Measurements from ENCODE around the gene CARD8.

Gene CARD8

DNA sequence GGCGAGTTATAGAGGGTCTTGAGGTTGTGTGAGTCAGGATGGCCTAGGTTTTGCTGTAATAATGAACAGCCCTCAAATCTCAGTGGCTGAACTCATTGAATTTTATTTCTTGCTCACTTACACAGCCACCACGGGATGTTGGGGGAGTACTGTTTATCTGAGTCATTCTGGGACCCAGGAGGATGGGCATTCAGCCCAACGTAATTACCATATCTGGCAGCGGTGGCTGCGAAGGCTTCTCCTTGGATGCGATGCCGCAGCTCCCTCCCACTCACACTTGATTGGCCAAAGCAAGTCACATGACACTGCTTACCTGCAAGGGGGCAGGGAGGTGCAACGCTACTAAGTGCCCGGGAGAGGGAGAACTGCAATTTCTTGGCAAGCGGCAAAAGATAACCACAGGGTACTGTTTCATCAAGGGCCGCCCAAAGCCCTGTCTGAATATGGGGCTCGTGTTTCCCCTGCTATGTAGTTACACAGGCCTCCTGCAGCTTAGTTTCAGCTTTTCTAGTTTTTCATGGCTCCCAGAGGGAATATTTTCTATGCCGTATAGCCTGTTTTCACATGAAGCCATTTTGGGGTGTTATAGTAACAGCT, 65.3 kb downstream of the CARD8 start:
- peak; percentile 35 for DNase-seq
- in situ Hi-C loops (cut with HindIII; ENCODE audit: low pct_ligation_motif_present, low pct_unique_long_range_greater_than_20kb, low sequenced_read_pairs), result no loop called here

DNA sequence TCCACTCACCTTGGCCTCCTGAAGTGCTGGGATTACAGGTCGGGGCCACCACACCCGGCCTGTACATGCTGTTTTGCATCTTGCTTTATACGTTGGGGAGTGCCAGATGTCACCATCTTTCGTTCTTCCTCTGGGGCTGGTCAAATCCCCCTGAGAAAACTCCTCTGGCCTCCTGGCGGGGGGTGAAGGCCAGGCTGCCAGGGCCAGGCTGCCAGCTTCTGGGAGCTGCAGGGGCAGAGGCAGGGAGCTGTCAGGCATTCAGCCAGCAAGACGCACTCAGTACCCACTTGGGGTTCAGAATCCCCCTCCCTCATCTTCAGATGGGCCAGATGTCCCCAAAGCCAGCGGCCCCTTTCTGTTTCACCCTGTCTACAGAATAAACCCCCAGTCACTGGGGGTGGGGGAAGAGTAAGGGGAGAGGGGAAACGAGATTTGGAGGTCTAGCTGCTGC, 69.1 kb downstream of the CARD8 start:
- no peak for DNase-seq
- in situ Hi-C loops (cut with HindIII; ENCODE audit: low pct_ligation_motif_present, low pct_unique_long_range_greater_than_20kb, low sequenced_read_pairs), result no loop called here

- in situ Hi-C loops (cut with HindIII; ENCODE audit: low pct_ligation_motif_present, low pct_unique_long_range_greater_than_20kb, low sequenced_read_pairs), result no loop called here
- no peak for DNase-seq
Observed at GRCh38 chr19:48186015-48186414, 69.7 kb downstream of the CARD8 start.

- in situ Hi-C loops (cut with HindIII; ENCODE audit: low pct_ligation_motif_present, low pct_unique_long_range_greater_than_20kb, low sequenced_read_pairs), result no loop called here
- DNase-seq, result no peak
Observed at GRCh38 chr19:48183356-48183755, 72.4 kb downstream of the CARD8 start.

GRCh38 chr19:48182434-48182833, 73.3 kb downstream of the CARD8 start:
- in situ Hi-C loops (cut with HindIII; ENCODE audit: low pct_ligation_motif_present, low pct_unique_long_range_greater_than_20kb, low sequenced_read_pairs), result no loop called here
- no peak for DNase-seq

DNA sequence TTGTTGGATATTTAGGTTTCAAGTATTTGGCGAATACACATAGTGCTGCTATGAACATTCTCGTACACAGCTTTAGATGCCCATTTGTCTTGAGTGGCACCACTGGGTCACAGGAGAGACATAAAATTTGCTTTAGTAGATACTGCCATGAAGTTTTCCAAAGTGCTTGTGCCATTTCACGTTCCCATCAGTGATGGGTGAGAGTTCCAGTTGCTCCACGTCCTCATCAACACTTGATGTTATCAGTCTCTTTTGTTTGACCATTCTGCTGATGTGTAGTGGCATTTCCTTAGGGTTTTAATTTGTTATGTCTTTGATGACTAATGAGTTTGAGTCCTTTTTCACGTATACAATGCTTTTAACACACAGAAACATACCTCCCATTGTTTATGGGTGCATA, 74.2 kb downstream of the CARD8 start:
- in situ Hi-C loops (cut with HindIII; ENCODE audit: low pct_ligation_motif_present, low pct_unique_long_range_greater_than_20kb, low sequenced_read_pairs), result no loop called here
- DNase-seq, result no peak

- no peak for DNase-seq
Observed at GRCh38 chr19:48176226-48176625, 79.5 kb downstream of the CARD8 start.

DNA sequence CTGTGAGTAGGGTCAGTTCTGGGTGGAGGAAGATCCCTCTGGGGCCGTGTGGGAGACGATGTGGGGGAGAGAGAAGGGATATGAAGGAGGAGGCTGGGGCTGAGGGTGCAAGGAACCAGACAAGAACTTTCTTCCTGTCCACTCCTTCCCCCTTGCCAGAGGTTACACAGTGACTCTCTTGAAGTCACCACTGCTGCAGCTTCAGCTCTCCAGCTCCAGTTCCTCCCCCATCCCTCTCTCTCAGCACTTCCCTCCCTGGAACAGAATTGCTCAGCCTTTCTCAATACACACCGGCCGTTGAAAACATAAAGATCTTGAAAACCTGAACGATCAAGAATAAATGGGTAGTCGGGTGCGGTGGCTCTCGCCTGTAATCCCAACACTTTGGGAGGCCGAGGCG, 80.1 kb downstream of the CARD8 start:
- in situ Hi-C loops (cut with HindIII; ENCODE audit: low pct_ligation_motif_present, low pct_unique_long_range_greater_than_20kb, low sequenced_read_pairs), result no loop called here
- no peak for DNase-seq

More at GRCh38 chr19:48176226-48176625, 79.5 kb downstream of the CARD8 start:
- in situ Hi-C loops (cut with HindIII; ENCODE audit: low pct_ligation_motif_present, low pct_unique_long_range_greater_than_20kb, low sequenced_read_pairs), result no loop called here

GRCh38 chr19:48174445-48175030, 81.2 kb downstream of the CARD8 start:
- in situ Hi-C loops (cut with HindIII; ENCODE audit: low pct_ligation_motif_present, low pct_unique_long_range_greater_than_20kb, low sequenced_read_pairs), result no loop called here
- no peak for DNase-seq

DNA sequence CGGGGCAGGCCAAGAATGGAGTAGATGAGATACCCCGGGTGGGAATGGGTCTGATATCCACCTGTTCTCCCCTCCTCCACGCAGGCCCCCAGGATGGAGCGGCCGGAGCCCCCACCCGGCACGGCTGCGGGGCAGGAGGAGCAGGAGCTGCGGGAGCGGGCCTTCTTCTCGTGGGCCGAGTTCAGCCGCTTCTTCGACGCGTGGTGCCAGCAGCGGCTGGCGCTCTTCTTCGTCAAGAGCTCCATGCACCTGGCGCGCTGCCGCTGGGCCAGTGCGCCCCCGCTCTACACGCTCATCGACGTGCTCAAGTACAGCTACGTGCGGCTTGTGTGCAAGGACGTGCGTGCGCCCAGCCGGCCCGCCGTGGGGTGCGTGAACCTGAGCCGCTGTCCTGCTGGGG, 84.0 kb downstream of the CARD8 start:
- DNase-seq, result no peak

DNA sequence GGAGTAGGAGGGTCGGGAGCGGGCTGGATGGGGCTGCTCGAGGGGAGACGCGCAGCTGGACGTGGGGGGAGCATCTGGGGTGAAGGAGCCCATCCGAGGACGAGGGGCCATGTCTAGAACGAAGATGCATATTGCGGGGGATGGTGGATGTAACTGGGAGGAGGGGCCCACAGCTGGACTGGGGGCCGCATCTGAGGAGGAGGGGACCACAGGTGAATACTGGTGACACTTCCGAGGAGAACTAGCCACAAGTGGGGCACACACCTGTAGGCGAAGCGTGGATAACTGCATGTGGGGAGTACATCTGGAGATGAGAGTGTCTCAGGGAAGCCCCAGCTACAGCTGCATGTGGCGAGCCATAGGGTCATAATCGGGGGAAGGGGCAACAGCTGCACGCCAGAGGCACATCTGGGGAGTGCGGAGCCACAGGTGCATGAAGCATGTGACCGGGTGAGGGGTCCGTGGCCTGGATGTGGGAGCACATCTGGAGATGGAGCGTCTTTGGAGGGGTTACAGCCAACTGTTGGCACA, 84.8 kb downstream of the CARD8 start:
- in situ Hi-C loops (cut with HindIII; ENCODE audit: low pct_ligation_motif_present, low pct_unique_long_range_greater_than_20kb, low sequenced_read_pairs), result no loop called here
- no peak for DNase-seq

More for the DNA sequence above, 84.0 kb downstream of the CARD8 start:
- in situ Hi-C loops (cut with HindIII; ENCODE audit: low pct_ligation_motif_present, low pct_unique_long_range_greater_than_20kb, low sequenced_read_pairs), result no loop called here

DNA sequence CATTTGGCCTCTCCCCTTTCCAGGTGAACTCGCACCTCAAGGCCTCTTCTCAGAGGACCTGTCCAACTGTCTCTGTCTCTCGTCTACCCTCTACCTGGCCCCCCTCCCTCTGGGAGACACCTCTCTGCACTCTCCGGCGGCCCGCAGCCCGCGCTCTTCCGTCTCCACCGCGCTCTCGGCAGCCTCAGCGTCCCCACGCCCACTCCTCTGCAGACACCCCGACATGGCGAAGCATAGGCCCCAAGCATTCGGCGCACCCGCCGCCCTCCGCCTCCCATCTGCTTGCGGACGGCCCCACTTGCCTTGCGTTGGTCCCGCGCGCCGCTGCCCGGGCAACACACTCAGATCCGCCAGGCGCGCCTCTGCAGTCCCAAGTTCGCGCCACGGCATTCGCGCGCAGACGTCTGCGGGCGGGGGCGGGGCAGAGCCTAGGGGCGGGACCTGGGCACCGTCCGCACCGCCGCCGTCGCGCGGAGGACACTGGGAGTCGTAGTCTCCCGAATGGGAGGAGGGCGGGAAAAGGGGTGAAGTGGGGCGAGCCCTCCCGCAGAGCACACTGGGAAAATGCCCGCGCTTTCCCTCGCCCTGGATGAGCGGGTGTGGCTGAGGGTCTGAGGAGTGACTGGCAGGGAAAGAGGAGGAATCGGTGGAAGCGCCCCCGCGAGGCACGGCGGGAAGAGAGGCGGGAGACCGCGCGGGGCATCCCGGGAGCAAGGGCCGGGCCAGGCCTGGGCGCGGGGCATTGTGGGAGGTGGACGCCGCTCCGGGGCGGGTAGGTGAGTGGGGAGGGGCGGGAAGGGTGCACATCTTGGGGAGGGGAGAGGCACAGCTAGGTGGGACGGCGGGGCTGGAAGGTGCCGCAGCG, 85.5 kb downstream of the CARD8 start, which contains the start of the genes LIG1 and ZSWIM9:
Gene LIG1 (minus strand): TSS at position 406 of the 865 bp plus-strand sequence. CDS start 4,778 bp downstream, outside the sequence.
Gene ZSWIM9 (plus strand): TSS at position 742 of the 865 bp plus-strand sequence. CDS start 1,123 bp downstream, outside the sequence.
- DNase-seq, result peak; percentile 88
- in situ Hi-C loops (cut with HindIII; ENCODE audit: low pct_ligation_motif_present, low pct_unique_long_range_greater_than_20kb, low sequenced_read_pairs), result no loop called here

GRCh38 chr19:48169578-48169938, 86.2 kb downstream of the CARD8 start:
- in situ Hi-C loops (cut with HindIII; ENCODE audit: low pct_ligation_motif_present, low pct_unique_long_range_greater_than_20kb, low sequenced_read_pairs), result no loop called here
- peak; percentile 62 for DNase-seq

GRCh38 chr19:48168689-48169088, 87.0 kb downstream of the CARD8 start:
- no peak for DNase-seq
- in situ Hi-C loops (cut with HindIII; ENCODE audit: low pct_ligation_motif_present, low pct_unique_long_range_greater_than_20kb, low sequenced_read_pairs), result no loop called here

DNA sequence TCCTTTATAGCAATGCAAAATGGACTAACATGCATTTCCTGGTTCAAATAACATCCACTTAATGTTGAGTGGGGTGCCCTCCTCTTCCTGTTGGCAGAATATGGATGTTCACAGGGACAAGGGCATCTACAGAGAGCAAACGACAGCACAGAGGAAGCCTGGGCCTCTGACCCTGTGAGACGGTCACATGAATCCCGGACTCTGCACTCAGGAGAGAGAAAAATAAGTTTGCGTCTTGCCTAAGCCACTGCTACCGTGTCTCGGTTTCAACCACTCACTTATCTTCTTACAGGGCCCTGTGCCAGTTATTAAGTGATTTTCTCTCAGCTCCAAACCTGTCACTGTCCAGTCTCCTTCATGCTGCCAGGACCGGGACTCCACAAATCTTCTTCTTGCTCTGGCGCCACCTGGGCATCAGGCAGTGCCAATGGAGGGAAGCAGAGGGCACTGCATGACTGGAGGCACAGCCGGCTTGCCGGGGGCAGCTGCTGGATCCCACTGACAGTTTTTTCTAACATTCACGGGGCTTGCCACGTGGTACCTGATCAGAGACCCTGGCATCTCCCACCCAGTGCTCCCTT, 97.4 kb downstream of the CARD8 start:
- in situ Hi-C loops (cut with HindIII; ENCODE audit: low pct_ligation_motif_present, low pct_unique_long_range_greater_than_20kb, low sequenced_read_pairs), result no loop called here
- DNase-seq, result no peak
